NOMO-1 treated with DMSO at 0.1 percent for 48 hours (cell line): Measurements from ENCODE around the gene LRRC2.
"Not testable (repeated sequence)": the region's sequence is repeated elsewhere in the genome, so short reads cannot be mapped to it uniquely, and the experiment has no call there.

Experiments
- DNase-seq: peaks from one replicate; lab custom pipeline; 2025; ENCODE audit not compliant: unreplicated experiment; lab: John Stamatoyannopoulos, UW

LRRC2 gene

DNA sequence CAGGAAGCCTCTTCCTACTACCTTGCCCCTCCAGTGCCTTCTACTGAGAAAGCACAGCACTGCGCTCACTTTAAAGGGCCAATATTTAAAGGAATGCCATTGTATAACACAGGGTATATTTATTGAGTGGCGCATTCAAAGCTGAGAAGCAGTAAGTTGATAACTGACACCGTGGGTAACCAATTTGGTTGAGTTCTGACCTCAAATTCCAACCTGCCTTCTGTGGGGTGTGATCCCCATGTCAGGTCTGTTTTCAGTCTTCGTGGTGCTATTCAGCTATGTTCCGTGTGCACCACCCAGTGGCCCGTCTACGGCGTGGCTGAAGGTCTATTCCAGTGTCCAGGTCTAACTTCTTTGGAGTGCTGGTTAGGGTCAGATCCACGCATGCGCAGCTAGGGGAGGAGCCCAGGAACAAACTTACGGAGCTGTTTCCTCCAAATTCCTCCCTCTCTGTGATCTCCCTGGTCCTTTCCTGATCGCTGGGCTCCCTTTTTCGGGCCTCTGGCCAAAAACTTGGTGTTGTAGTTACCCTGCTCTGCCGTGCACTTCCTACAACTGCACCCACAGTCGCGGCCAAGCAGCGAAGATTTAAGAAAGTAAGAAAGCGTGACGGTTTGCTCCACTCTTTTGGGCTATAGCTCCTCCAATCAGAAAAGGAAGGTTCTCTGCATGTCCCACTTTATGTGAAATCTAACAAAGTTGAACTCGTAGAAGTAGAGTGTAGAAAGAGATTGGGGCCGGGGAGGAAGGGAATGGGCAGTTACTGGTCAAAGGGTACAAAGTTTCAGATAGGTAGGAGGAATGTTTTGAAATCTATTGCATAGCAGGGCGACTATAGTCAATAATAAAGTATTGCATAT is 7.7 kb downstream of the LRRC2 start:
- peak; percentile 91 for DNase-seq

DNA sequence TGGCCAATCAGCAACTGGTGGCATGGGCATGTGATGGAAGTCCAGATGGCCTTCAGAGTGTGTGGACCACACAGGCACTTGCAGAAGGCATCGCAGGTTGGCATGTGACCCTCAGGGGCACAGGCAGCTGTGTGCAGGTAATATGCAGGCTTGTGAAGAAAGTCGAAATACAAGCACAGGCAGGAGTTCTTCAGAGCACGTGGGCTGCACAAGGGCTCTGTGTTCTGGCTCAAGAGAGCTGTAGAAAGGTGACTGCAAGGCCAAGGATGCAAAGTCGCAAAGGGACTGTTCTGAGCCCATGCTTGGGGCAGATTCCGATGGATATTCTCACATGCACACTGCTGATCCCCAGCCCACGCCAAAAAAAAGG is 8.3 kb downstream of the LRRC2 start:
- DNase-seq, result no peak

DNA sequence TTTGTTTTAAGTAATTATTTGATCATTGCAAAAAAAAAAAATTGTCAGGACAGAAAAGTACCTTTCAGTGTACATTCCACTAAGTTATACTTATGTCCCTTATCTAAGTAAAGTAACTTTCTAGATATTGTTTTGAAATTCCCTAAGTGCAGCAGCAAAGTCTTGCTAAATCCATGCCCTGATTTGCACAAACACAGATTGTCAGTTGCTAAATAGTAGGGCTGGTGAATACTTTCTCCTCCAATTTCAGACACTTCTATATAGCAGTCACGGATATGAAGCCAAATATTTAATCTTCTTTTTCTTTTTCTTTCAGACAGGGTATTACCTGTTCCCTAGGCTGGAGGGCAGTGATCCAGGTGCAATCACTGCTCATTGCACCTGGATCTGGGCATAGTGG is 12.9 kb downstream of the LRRC2 start:
- no peak for DNase-seq

DNA sequence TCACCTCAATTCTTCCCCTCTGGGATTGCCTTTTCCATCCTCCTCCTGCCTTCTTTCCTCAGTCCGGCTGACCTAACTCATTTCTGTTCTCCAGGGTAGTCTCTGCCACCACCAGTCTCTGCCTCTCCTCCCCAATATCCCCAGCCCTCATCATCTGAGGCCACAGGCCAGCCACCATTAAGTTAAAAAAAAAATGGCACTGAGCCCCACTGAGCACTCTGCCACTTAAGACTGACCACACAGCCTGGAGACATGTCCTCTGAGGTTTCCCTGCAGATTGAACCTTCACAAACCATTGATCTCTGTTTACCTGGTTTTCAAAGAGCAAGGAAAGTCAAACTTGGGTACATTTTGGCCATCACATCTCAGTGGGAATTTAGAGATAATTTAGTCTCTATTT is 13.6 kb downstream of the LRRC2 start:
- no peak for DNase-seq

DNA sequence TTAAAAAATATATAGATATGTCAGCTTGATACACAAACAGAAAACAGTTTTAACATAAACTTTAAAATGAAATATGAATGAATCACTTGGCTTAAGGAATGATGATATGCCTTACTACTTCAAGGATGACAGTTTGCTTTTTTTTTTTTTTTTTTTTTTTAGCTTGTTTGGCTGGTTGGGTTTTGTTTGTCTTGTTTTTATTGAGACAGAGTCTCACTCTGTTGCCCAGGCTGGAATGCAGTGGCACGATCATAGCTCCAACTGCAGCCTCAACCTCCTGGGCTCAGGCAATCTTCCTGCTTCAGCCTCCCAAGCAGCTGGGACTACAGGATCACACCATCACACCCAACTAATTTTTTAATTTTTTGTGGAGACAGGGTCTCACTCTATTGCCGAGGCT is 14.5 kb downstream of the LRRC2 start:
- no peak for DNase-seq

DNA sequence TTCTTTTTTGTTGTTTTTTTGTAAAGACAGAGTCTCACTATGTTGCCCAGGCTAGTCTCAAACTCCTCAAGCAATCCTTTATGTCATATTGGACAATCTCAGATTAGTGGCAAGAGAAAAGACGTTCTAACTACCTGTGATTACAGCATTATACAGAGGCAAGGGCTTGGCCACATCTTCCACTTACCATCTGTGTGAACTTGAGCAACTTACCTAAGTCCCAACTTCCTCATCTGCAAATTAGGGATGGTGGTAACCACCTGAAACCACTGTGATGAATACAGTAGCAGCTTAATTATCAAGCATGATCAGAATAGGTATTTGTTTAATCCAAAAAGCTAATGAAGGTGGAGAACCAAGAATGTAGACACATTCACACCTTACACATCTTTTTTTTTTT is 16.1 kb downstream of the LRRC2 start:
- DNase-seq, result no peak

DNA sequence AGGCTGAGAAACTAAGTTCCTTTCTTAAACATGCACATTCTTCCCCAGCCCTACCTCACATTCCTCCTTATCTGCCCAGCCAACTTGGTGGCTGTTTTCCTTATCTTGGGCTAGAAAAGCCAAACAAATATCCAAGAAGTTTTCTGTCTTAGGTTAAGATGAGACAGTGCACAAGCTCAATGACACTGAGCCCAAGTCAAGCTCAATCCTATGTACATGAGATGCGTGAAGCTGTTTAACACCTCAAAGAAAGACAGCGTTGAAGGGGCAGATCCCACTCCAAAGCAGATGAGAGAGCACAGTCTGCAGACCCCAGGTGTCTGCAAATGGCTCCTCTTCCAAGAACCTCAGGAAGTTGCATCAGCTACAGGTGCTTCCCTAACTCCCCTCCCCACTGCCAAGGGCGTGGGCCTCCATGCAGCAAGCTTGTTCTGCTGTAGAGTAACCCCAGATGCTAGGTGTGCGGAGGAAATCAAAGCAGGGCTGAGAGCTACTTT is 16.6 kb downstream of the LRRC2 start:
- no peak for DNase-seq

DNA sequence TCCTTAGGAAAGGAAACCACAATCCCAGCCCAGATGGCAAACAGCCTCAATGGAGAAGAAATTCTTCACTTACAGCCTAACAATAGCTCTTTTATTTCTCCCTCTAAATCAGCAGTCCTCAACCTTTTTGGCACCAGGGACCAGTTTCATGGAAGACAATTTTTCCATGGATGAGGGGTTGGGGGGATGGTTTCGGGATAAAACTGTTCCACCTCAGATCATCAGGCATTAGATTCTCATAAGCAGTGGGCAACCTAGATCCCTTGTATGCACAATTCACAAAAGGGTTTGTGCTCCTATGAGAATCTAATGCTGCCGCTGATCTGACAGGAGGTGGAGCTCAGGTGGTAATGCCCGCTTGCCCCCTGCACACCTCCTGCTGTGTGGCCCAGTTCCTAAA is 17.5 kb downstream of the LRRC2 start:
- not testable (repeated sequence) for DNase-seq

DNA sequence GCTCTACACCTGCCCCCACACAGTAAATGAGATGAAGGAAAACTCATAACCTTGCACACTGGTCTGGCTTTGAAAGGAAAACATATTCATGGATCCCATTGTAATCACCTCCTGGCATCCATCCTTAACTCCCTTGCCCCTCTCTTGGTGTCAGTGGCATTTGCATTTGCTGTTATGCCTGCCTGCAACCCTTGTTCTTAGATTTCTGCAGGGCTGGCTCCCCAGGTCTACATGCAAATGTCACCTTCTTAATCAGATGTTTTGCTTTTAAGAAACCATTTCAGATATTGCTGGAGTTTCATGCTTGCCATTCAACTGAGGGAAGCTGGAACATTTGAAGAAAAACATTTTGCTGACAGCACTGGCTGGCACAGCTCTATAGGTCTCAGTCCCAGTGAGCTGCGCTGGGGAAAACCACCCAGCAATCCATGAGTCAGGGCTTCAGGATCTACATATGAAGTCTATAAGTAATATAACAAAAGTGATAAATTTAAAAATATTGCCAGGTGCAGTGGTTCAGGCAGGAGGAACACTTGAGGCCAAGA is 19.1 kb downstream of the LRRC2 start:
- DNase-seq, result no peak

DNA sequence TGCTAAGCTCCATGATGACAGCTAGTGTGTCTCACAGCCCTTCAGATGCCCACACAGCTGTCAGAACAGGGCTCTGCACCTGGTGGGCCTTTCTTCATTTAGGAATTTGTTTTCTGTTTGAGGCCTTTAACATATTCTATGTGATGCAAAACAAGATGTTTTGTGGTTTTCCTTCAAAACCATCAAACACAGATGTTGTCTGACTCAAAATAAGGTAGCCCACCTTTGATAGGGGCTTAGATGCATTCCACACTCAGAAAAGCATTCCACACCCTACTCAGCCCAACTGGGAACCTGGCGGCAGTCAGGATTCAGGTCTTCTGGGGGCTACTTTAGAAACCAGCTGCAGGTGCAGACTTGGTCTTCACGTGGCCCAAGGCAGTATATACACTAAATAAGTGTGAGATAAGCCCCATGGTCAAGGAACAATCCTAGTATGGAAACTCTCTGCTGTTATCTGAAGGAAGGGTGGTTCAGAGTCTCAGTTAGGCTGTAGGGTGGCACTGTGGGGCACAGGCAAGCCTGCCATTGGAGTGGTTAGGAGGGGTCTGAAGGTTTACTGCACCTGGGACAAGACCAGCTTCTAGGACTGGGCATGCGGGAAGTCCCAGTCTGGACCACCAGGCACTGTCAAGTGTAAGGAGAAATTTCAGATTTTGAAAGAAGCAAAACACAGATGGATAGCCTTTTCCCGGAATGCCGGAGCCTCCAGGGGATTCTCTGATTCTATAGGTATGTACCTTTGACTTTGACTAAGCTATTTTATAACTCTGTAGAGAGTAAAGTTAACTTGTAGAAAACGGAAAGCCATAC is 20.1 kb downstream of the LRRC2 start:
- DNase-seq, result no peak

DNA sequence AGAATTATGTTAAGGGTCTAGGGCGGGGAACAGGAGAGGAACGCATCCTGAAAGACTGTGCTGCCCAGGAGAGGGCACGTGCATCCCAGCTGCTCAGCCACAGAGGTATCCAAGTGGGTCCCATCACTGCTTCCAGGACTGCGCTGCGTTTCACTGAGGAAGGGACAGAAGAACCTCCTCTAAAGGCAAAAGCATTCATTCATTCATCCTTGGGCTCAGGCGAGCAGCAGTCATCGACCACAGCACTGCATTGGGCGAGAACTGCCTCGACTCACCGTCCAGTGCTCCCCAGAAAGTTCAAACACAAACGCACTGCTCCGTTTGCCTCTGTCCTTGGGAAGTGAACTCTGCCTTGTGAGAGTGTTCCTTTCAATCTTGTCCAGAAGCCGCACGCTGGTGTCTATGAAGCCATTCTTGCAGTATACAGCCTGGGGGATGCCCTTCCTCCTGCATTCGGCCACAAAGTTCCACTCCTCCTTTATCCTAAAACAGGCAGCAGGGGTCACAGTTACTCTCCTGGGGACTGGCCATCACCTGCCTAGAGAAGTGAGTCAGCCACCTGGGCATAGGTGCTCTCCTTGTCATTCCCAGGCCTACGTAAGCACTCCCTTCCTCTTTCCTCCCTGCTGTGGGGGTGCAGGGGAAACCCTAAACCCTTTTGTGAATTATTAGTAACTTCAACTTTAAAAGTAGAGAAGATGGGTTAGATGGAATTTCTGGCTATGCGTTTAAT is 21.2 kb downstream of the LRRC2 start:
- DNase-seq, result no peak

DNA sequence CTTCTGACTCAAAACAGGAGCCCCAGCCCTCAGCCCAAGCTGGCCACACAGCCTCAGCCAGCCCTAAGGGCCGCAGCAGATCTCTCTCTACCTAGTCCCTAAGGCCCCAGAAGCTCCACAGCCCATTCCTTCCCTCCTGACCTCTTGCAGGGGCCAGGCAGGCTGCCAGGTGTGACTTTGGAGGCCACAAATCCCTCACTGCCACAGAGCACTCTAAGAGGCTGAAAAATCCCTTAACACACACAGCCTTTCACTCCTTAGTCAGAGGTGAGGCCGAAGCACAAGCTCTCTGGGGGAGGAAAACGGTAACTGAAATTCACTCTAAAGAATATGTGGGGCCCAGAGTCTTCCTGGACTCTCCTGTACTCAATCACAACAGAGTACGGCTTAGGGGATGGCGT is 23.3 kb downstream of the LRRC2 start:
- DNase-seq, result no peak

DNA sequence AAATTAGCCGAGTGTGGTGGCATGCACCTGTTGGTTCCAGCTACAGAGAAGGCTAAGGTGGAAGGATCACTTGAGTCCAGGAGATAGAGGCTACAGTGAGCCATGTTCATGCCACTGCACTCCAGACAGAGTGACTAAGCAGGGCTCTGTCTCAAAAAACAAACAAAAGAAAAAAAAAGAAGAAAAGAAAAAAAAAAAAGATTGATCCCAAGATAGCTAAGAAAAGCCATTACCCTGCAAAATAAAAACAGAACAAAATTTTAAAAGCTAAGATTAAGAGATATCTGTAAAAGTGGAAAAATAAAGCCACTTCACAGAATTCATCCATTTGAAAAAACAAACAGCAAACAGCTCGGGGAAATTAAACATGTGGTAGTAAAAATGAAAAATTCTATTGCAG is 23.8 kb downstream of the LRRC2 start:
- DNase-seq, result no peak

DNA sequence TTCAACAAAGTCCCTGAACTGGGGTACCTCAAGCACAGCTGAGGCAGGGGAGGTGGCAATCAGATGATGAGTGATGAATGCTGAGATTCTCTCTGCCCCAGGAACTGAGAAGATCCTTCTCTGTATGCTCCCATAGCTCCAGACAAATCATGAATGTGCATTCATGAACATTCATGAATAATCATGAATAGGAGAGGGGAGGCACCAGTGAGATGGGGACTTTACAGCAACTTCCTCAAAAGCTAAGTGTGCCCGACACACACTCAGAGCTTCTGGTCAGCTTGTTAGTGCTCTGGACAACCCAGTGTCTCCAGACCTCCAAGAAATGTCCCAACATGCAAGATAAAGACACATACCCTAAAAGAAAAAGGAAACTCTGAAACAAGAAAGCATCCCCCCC is 24.3 kb downstream of the LRRC2 start:
- DNase-seq, result no peak

DNA sequence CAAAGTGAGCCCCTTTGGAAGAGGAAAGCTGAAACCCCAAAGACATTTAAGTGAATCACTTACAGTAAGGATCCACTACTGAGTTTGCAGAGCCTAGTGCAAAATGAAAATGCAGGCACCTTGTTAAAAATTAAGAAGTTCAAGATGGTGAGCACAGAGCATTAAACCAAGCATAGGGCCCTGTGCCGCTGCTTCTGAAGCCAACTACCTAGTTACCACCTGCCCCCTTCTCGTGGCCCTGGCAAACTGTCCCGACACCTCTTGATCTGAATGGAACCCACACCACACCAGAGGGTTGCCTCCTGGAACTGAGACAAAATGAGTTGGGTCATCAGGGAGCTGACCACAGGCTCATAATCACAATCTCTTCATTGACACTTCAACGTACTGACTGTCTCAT is 25.6 kb downstream of the LRRC2 start:
- DNase-seq, result no peak

DNA sequence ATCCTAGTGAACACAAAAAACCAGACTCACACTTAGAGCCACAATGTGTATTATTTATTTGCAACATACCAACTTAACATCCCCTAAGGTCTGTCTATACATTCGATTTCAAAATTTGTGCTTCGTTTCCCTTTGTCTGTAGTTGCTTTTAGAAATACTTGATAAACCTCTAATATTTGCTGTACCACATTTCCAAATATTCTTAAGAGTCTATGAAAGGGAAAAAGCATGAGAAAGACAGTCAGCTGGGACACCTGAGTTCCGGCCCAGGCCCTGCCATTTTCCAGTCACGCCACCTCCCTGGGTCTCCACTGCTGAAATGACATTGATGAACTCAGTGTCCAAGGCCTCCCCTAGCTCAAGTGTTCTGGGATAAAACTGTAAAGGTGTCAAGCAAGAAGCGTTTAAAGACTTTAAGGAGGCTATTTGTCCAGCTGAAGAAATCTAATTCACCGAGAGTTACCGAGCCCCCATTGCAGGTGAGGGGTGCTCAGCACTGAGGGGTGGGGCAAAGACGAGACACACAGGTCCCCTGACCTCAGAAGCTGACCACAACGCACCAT is 26.6 kb downstream of the LRRC2 start:
- no peak for DNase-seq

DNA sequence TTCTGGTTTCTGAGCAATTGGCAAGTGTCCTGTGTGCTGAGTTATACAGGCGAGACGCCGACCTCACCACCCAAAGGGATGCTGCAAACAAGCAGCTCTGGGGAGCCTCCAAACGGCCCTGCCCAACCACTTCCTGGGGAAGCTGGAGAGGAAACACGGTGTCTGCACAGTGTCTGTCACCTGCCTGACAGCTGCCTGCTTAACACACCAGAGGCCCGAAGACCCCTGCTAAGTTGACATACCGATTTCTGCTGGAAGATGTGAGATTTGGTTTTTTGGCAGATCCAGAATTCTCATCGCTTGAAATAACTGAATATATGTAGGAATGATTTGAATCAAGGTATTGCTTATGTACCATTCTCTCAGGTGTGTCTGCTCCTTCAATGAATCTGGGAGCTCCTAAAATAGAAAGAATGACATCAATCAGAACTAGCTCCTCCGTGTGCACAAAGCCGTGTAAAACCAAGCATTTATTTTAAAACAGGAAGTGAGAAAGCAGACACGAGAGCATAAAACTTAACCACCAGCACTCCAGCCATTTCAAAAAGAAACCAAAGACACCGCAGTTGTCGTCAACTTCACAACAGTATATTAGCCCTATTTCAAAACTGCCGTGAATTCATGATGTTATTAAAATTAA is 27.2 kb downstream of the LRRC2 start:
- DNase-seq, result peak; percentile 93

DNA sequence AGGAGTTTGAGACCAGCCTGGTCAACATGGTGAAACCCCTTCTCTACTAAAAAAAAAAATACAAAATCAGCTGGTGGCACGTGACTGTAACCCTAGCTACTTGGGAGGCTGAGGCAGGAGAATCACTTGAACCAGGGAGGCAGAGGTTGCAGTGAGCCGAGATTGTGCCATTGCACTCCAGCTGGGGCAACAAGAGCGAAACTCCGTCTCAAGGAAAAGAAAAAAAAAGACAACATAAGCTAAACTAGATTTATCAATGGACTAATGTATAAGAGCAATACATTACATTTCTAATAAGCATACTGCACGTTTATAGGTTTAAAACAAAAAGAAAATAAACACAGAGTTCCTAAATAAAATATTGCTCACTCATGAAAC is 27.7 kb downstream of the LRRC2 start:
- DNase-seq, result not testable (repeated sequence)

DNA sequence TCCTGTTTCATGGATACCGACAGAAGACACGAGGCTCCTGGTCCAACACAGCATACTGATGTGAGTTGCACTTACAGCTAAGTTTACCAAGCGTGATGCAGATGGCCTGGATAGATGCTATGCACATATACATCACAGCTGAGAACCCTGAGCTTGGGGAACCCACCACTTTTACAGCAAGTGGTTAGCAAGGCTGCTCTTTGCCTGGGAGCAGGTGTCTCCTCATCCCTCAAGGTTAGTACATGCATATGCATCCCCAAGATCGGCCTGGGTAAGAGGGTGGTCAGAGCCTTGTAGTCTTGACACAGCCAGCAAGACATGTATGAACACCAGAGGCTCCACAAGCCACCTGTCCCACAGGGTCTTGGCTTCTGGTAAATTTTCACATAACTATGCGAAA is 28.3 kb downstream of the LRRC2 start:
- DNase-seq, result no peak

DNA sequence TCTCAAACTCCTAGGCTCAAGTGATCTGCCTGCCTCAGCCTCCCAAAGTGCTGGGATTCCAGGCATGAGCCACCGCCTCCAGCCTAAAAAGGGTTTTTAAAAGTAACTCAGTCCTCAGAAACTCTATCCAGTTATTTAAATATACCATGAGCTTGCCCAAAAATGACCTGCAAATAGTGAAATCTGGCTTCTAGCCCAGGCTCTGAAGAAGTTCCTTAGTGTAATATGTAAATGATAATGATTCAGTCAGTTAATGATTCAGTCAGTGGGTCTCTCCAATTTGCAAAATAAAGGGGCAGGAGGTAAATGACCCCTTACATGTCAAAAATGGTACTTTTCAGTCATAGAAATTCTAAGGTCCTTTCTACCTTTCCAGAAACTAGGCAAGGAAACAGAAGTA is 28.8 kb downstream of the LRRC2 start:
- DNase-seq, result no peak

DNA sequence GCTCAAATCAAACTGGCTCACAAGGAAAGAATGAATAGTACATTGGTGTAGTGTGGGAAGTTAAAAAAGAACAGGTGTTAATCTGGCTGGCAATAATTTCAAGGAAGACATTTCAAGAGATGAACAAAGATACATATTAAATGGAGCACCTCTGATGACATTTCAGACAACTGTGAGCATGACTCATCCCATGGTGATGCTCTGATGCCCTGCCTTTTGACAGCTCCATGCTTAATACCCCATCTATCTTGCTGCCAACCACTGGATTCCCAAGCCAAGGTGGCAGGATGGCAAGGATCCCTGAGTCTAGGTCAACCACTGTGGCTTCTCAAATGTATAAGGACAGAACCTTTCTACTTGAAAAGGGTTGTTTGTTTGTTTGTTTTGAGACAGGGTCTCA is 29.3 kb downstream of the LRRC2 start:
- DNase-seq, result no peak
